HG03196 (cell line): Measurements from ENCODE around the gene RNF19B.
A peak's percentile ranks its signal among the peaks of the same experiment; 100 is the strongest.
"Not testable (repeated sequence)": the region's sequence is repeated elsewhere in the genome, so short reads cannot be mapped to it uniquely, and the experiment has no call there.

Experiments
- ATAC-seq: cut with Tn5 transposase; IDR thresholded peaks from one replicate; pipeline ENCODE4 v1.9.1; 2021; ENCODE audit not compliant: unreplicated experiment

Gene RNF19B, protein sequence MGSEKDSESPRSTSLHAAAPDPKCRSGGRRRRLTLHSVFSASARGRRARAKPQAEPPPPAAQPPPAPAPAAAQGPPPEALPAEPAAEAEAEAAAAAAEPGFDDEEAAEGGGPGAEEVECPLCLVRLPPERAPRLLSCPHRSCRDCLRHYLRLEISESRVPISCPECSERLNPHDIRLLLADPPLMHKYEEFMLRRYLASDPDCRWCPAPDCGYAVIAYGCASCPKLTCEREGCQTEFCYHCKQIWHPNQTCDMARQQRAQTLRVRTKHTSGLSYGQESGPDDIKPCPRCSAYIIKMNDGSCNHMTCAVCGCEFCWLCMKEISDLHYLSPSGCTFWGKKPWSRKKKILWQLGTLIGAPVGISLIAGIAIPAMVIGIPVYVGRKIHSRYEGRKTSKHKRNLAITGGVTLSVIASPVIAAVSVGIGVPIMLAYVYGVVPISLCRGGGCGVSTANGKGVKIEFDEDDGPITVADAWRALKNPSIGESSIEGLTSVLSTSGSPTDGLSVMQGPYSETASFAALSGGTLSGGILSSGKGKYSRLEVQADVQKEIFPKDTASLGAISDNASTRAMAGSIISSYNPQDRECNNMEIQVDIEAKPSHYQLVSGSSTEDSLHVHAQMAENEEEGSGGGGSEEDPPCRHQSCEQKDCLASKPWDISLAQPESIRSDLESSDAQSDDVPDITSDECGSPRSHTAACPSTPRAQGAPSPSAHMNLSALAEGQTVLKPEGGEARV

DNA sequence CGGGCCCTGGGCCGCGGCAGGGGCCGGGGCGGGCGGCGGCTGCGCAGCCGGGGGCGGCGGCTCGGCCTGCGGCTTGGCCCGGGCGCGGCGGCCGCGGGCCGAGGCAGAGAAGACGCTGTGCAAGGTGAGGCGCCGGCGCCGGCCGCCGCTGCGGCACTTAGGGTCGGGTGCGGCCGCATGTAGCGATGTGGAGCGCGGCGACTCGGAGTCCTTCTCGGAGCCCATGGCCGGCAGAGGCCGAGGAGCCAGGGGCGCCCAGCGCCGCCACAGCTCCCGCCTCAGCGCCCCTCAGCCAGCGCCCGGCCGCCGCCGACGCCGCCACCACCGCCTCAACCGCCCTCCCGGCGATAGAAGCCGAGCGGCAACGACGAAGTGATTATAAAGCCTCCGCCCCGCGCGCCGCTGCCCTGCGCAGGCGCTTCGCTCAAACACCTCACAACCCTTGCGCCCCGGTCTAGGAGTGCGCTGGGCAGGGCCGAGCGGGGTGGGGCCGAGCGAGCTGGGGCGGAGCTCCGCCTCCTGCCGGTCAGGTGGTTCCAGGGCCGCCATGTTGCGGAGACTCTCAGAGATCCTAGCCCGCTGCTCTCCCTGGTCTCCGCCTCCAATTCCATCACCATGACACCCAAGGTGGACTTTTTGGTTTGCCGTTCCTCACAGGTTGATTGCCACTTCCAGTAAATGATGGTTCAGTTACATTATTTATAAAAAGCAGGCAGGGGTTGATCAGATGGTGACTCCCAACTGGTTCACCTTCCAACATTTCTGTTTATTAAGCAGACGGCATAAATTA is at the start of gene RNF19B:
Gene RNF19B, minus strand, starts transcription at position 349 of the 790 bp plus-strand sequence. Its CDS starts 124 bp downstream, at position 225.
- peak; percentile 77 for ATAC-seq

DNA sequence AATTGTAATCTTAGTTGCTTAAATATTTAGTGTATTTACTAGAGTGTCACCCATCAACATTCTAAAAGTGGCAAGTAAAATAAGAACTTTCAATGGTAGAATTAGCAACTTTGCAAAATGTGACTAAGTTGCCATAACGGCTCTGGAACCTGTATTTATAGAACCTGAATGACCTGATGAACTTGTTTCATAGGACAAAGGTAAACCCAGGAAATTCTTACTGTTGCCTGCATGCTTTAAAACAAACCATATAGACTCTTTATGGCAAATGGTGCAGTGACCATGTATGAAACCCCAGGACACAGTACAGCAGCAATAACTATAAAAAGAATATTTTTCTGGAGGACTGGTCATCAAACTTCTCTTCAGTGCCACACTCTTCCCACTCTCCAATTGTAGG is 49.2 kb upstream of the RNF19B start:
- no peak for ATAC-seq

DNA sequence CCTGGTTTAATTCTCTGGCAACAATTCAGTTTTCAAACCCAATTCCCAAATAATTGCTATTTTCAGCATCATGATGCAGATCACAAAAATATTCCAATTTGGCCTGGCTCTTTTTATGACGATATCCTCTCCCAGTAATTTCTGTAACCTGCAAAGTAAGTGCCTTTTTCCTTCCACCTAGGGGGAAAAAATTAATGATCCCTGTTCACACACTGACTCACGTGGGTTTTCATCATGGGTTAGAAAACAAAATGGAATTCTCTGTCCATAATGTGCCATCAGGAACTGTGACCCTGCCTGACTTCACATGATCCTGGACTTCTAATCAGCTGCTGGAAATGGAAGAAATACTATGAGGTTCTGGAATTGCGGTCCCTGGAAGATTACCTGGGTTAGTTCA is 47.6 kb upstream of the RNF19B start:
- ATAC-seq: no peak

DNA sequence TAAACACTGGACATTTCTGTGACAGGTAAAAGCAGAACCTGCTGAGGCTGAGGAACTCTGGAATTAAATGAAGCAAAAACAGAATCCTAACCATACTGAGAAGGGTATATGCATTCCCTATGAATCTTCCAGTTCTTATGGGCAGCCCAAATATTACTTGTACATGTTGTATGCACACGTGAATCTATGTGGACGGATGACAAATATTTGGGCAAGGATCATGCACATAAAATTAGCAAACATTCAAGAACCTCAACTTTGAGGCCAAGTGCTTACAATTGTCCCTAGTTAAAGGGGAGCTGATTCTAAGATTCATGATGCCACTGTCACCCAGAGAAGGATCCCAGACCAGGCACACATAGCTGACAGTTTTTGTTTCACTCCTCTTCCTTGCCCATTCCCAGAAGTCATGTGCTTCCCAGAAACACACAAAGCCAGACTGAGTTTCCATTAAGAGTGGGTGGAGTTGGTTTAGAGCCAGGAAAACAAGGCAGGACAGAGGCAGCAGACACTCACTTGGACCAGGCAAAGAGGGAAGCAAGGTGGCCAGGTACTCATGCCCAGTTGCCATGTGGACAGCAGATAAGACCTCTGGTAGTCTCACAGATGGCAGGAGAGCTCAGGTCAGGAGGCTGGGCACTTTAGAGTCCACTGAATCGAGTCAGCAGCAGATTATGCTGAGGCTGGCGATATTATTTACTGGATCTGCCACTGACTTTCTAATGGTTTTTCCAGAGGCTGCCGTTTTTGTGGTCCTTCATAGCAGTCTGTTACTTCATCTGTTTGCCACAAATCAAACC is 46.5 kb upstream of the RNF19B start:
- ATAC-seq: no peak

DNA sequence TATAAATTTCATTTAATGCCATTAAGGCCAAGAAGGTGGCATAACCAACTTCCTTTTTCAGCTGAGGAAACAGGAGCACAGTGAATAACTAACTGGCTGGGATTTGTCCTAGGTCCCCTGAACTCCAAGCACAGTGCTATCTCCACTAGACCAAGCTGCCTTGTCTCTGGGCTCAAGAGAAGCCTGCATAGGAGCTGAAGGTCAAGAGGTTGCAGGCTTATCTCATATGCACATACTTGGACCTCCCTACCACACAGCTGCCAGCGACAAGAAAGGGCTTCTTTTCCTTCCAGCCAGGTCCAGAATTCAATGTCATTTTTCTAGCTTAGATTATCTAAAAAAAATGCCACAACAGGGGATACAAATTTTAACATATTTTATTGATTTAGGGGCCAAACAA is 45.0 kb upstream of the RNF19B start:
- ATAC-seq: no peak

DNA sequence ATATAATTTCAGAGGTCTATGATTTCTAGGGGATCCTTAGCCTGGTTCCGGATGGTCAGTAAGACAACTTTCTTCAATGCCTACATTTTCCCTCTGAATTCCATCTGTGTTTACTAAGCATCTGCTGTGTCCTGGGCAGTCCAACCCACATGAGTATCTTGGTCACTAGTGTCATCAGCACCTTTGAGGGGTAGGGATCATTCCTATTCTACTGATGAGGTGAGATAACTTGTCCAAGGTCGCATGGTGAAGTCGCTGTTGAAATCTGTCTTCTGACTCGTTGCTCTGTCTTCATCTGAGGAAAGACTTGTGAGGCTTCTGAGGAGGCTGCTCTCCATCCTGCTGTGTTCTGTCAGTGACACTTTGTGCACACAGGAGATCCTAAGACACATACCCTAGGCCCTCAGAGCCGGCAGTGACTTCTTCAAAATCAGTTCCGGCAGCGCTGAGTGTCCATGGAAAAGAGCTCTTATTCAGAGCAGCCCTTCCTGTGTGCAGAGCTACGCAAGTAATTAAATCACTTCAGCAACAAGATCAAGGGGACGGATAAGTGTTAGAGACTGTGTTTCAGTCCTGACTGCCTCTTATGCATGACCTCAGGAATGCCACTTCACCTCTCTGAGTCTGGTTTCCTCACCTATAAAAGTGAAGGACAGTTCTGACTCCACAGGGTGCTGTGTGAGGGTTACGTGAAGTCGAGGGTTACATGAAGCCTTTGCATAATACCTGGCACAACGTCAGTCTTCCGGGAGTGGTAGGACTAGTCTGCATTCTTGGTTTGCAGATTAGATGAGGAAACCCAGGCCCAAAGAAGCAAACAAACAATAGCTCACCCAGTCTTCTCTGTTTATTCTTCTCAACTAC is 43.7 kb upstream of the RNF19B start:
- no peak for ATAC-seq

DNA sequence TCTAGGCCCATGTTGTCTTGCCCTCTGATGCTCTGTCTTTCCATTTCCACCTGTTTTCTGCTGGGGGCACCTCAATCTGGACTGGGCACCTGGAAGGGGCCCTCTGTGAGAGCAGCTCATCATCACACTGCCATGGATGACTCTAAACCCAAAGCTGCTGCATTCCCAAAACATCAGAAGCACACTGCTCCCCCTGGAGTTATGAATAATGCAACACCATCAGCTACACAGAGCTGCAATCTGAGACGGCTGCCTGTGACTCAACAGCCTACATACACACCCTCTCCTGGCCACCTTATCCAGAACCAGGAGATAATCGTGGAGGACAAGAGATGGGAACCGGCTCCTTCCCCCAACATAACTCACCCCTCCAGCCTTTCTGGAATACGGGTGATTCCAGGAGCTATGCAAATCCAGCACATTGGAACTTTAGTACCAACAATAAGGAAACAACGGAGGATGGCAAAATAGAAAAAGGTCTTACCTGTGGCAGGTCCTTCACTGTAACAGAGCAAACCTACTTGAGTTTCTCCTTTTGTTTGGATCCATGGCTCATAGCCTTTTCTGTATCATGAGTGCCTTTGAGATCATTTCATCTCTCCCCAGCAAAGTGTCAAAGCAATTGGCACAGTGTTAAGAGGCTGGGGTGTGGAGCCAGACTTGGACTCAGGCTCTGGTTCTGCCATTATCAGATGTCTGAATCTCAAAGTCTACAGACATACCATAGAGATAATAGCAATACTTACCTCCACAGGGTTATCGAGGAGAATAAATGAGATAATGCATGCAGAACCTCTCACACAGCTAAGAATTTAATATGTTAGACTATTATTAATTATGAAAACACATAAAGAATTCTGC is 42.8 kb upstream of the RNF19B start:
- no peak for ATAC-seq

DNA sequence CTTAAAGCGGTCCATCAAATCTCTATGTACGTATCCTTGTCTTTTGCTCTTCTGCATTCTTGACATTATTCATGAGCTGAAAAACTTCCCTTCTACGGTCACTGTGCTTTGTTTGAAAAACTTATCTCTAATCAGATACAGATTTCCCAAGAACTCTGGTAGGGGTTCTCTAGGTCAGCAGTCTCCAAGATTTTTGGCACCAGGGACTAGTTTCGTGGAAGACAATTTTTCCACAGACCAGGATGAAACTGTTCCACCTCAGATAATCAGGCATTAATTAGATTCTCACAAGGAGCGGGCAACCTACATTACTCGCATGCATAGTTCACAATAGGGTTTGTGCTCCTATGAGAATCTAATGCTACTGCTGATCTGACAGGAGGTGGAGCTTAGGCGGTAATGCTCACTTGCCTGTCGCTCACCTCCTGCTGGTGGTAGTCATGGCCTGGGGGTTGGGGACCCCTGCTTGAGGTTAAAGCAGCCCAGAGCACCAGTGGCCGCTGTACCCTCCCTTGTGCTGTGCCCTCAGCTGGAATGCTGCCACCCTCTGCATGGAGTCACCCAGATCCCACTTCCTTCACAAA is 41.3 kb upstream of the RNF19B start:
- no peak for ATAC-seq

DNA sequence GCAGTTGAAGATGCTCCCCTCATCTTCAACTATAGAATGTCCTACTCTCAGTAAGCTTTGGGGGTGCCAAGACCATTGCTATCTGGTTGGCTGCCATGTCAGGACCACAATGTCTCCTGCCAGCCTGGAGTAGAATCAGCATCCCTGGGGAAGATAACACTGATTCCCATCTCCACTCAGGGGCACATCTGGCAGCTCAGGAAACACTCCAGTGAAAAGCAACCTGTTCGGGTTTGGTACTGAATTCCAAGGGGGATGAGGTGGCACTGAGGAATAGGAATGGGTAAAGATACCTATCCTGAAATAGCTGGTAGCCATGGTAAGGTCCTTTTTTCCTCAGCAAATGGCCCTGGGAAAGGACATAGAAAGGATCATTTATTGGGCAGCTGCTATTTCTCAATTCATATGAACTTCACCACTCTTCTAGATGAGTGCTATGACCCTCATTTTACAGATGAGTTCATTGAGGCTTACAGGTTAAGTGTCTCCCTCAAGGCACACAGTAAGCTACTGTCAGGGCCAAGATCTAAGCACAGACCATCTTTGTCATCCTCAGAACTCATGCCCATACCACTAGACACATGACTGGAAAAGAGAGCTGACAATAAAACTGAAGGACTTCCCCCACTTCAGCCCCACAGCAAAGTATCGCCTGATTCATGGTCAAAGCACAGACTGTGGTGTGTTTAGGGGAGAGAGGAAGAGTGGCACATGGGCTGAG is 40.7 kb upstream of the RNF19B start:
- no peak for ATAC-seq

DNA sequence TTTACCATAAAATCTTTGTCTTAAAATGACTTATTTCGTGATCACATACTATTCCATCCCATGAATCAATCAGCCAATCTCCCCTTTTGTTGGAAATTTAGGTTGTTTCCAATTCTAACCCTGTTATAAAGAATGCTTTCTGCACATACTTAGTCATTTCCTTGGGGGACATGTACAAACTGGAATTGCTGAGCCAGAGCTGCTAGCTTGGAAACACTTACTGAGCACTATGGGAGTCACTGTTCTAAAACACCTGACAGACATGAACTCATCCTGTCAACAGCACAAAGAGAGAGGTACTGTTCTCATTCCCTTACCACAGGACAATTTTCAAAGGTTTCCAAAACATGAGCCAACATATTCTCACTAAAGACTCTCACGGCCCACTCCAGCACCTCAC is 40.0 kb upstream of the RNF19B start:
- ATAC-seq: no peak

DNA sequence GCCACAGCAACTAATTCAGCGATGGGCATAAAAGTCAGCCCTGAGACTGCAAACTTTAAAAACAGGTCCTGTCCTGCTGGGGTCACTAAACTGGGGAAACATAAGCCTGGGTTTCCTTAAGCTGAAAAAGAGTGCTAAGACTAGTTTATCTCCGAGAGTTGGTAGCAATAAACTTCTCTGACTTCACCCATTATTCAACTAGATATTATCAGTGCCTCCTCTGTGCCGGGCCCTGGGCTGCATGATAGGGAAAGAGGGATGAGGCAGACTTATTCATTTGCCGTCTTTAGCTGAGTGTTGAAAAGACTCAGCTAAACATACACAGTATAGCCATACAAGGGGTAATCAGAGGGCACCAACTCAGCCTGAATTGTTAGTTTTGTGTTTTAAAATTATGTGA is 39.0 kb upstream of the RNF19B start:
- ATAC-seq: no peak

DNA sequence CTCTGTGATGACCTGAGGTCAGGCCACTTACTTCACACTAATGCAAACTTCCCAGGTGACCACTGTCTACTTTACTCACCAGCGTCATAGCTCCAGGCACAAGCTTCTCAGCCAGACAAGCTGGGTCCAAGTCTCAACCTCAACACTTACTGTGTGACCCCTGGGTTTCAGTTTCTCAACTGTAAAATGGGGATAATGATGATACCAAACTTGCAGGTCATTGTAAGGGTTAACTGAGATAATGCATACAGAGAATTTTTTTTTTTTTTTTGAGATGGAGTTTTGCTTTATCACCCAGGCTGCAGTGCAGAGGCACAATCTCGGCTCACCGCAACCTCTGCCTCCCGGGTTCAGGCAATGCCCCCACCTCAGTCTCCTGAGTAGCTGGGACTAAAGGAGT is 37.4 kb upstream of the RNF19B start:
- ATAC-seq: no peak

DNA sequence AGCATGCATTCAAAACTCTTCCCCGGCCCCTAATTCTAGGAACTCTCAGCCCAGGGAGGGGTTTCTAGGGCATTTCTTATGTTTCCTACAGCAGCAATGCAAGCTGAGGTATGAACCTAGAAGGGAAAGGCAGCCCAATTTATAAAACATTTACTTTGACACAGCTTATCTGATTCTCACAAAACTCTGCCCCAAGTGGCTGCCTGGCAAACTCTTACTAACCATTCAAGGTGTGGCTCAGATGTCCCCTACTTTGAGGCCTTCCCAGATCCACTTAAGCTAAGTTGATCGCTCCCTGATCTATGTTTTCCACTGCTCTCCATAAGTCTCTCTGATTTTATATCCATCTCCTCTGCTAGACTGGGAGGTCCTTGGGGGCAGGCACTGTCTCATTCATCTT is 36.7 kb upstream of the RNF19B start:
- ATAC-seq: no peak

DNA sequence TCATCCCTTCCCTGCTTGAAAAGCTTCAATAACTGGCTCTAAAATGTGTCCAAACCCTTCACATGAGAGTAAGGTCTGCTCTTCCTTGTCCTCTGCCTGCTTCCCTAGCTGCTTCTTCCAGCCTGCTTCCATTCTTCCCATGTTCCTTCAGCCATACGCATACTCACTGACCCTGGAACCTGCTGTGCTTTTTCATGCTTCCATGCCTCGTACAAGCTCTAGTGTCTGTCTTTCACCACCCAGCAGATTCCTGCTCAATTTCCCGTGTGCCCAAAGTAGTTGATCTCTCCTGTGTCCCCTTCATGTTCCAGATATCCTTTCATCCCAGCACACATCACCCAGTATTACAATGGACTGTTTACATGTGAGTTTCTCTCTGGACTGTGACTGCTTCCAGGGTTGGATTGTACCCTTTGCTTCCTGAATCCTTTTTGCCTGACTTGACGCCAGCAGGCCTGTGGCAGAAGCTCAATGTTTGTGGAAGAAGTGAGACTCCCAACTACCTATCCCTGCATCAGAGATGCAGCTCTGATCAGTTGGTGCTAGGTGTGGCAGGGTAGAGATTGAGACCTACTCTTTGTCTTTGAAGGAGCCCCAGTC is 35.9 kb upstream of the RNF19B start:
- no peak for ATAC-seq

DNA sequence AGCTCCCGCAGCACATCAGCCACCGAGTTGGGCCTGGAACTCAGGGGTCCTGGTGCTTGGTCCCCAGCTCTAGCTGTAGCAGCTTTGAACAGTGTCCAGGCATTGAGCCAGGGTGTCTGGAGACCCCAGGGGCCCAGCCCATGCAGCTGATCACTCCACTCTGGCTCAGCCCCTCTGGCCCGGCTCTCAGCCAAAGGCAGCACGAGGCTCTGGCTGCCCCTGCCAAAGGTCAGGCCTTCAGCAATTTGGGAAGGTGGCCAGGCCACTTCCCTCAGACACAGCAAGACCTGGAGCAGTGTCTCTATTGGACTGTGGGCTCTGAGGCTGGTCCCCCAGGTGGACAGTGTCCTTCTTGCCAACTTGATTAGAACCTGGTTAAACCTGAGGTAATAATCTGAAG is 34.4 kb upstream of the RNF19B start:
- no peak for ATAC-seq

DNA sequence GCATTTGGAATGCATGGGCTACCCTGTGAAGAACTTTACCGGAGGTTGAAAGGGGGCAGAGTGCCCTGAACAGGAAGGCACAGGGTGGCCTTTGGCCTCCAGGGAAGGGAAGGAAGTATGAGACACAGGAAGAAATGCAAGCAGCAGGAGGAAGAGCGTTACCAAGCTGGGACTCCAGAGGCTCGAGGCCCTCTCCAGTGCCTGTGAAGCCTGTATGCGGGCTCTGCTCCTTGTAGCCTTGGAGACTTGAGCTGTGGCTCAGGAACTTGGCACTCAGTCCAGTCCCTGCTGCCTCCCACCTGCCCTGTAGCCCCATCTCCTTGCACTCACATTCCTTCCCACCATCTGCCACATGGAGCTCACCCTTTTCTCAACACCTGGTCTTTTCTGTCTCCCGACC is 33.5 kb upstream of the RNF19B start:
- ATAC-seq: no peak

DNA sequence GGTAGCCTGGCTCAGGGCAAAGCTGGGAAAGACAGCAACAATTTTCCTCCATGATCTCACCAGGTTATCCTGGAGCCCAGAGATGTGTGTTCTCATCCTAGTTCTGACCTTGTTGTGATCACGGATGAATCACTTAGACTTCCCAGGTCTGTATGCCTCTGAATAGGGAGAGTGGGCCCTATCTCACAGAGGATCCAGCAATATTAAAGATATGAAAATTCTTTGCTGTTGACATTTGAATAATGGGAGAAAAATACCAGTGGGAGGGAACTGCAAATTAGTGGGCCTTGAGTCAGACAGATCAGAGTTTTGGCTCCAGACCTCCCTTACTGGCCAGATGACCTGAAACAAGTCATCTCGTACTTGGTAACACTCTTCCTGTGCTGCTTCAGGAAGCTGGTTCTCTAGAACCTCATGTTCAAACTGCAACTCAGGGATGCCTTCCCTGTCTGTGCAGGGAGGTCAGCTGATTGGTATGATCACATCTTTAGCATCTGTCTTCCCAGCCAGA is 32.8 kb upstream of the RNF19B start:
- no peak for ATAC-seq

DNA sequence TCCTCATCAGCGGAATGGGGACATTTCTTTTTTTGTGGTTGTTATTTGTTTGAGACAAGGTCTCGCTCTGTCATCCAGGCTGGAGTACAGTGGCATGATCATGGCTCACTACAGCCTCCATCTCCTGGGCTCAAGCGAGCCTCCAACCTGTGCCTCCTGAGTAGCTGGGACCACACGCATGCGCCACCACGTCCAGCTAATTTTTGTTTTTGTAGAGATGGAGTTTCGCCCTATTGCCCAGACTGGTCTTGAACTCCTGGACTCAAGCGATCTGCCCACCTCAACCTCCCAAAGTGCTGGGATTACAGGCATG is 28.7 kb upstream of the RNF19B start:
- not testable (repeated sequence) for ATAC-seq
